ENCODE data around the gene CHD6. TPM values are rescaled to one million over a fixed set of nuclear protein-coding genes. Genes with fewer than 3 reads are reported as not detected.

Gene CHD6
- total and polyA plus RNA-seq, 2 of the 13 experiments (the other 11 are each of a cell fraction or from before 2014, with no cell fraction given), result 14.4 to 52.0 TPM

- TF ChIP-seq DMAP1 (CRISPR knock-in tag; IDR thresholded peaks at IDR 0.05), result no peak
- TF ChIP-seq ZBTB33 (CRISPR knock-in tag; IDR thresholded peaks at IDR 0.05), result no peak
- TF ChIP-seq ERF (CRISPR knock-in tag; IDR thresholded peaks at IDR 0.05), result no peak; the same call in 1 of the 2 replicates
- TF ChIP-seq MAFF (IDR thresholded peaks at IDR 0.05; ENCODE audit: low read depth, low read length), result peak; percentile 94
- TF ChIP-seq TARDBP (CRISPR knock-in tag; IDR thresholded peaks at IDR 0.05), result peak; percentile 52; the same call in 1 of the 2 replicates
- no peak for TF ChIP-seq CBX2 (IDR thresholded peaks at IDR 0.05; ENCODE audit: low read depth, low read length)
- TF ChIP-seq CBX2 (CRISPR knock-in tag; IDR thresholded peaks at IDR 0.05; ENCODE audit: low read depth), result no peak
- 0 out of 2 replicates have a peak, but pooled peaks have one; percentile 68 for TF ChIP-seq ZBTB20 (CRISPR knock-in tag; IDR thresholded peaks at IDR 0.05; ENCODE audit: borderline replicate concordance, low read depth)
- 0 out of 2 replicates have a peak, but pooled peaks have one; percentile 14 for TF ChIP-seq KLF13 (CRISPR knock-in tag; IDR thresholded peaks at IDR 0.05)
- no peak for TF ChIP-seq FOXK2 (IDR thresholded peaks at IDR 0.05)
- peak; percentile 98 for TF ChIP-seq MAFG (CRISPR knock-in tag; IDR thresholded peaks at IDR 0.05)
- TF ChIP-seq ADNP (CRISPR knock-in tag; IDR thresholded peaks at IDR 0.05), result no peak
- 0 out of 2 replicates have a peak, but pooled peaks have one; percentile 22 for TF ChIP-seq MYC (CRISPR knock-in tag; IDR thresholded peaks at IDR 0.05; ENCODE audit: borderline replicate concordance)
- no peak for TF ChIP-seq ZFP90 (CRISPR knock-in tag; IDR thresholded peaks at IDR 0.05; ENCODE audit: borderline replicate concordance)
- TF ChIP-seq LRRFIP1 (CRISPR knock-in tag; conservative IDR thresholded peaks at IDR 0.05), result no peak
- no peak for TF ChIP-seq ZFP36L2 (CRISPR knock-in tag; IDR thresholded peaks at IDR 0.05)
- 0 out of 2 replicates have a peak, but pooled peaks have one; percentile 32 for TF ChIP-seq ZBTB7A (CRISPR knock-in tag; IDR thresholded peaks at IDR 0.05)
- no peak for TF ChIP-seq ATF5 (CRISPR knock-in tag; IDR thresholded peaks at IDR 0.05; ENCODE audit: low read depth)
- no peak for TF ChIP-seq ZNF674 (CRISPR knock-in tag; IDR thresholded peaks at IDR 0.05; ENCODE audit: low read depth)
- TF ChIP-seq ZNF33B (CRISPR knock-in tag; IDR thresholded peaks at IDR 0.05), result no peak
- 0 out of 2 replicates have a peak, but pooled peaks have one; percentile 9 for TF ChIP-seq STAT5B (CRISPR knock-in tag; IDR thresholded peaks at IDR 0.05)
- no peak for TF ChIP-seq ZNF781 (CRISPR knock-in tag; IDR thresholded peaks at IDR 0.05; ENCODE audit: borderline replicate concordance, not compliant biosample characterization)
- 0 out of 4 replicates have a peak, but pooled peaks of 1 of the 2 experiments have one; percentile 32 for TF ChIP-seq EP300 (IDR thresholded peaks at IDR 0.05; ENCODE audit: low read depth in 2 of 2, low read length in 2 of 2)
- peak; percentile 75 for TF ChIP-seq EP300 (CRISPR knock-in tag; IDR thresholded peaks at IDR 0.05; ENCODE audit: borderline replicate concordance)
- TF ChIP-seq ZNF501 (CRISPR knock-in tag; IDR thresholded peaks at IDR 0.05), result peak; percentile 56
- TF ChIP-seq TBX2 (CRISPR knock-in tag; IDR thresholded peaks at IDR 0.05; ENCODE audit: borderline replicate concordance), result peak; percentile 53; the same call in 1 of the 2 replicates
- TF ChIP-seq GATAD2A (CRISPR knock-in tag; IDR thresholded peaks at IDR 0.05), result peak; percentile 71; the same call in 1 of the 2 replicates
Measured at GRCh38 chr20:41643504-41643938, 25.3 kb upstream of the CHD6 start (continued).

Measured in HepG2 (cell line).